Stimulated activated naive CD4-positive, alpha-beta T cell treated with Interleukin-2 at 50 U/mL for 16 hours (primary cell): ENCODE results near the gene GABRB3.

Experiments used
- DNase-seq: peaks from one replicate; lab custom pipeline; 2025; lab: John Stamatoyannopoulos, UW

GABRB3 gene

GRCh38 chr15:26676115-26676514 lies 96.8 kb downstream of the GABRB3 start:
- no peak for DNase-seq

GRCh38 chr15:26674467-26674866 lies 98.4 kb downstream of the GABRB3 start:
- no peak for DNase-seq

- no peak for DNase-seq
These were observed 99.4 kb downstream of the GABRB3 start for GRCh38 chr15:26673445-26673844.

- no peak for DNase-seq
These were observed 102.8 kb downstream of the GABRB3 start for GRCh38 chr15:26670116-26670515.

GRCh38 chr15:26667222-26667988 lies 105.5 kb downstream of the GABRB3 start:
- no peak for DNase-seq

GRCh38 chr15:26665957-26666791 lies 106.7 kb downstream of the GABRB3 start:
- no peak for DNase-seq

GRCh38 chr15:26662283-26662682 lies 110.6 kb downstream of the GABRB3 start:
- DNase-seq, result no peak

- DNase-seq, result no peak
These were observed 111.1 kb downstream of the GABRB3 start for GRCh38 chr15:26661748-26662147.

GRCh38 chr15:26661107-26661506 lies 111.8 kb downstream of the GABRB3 start:
- DNase-seq, result no peak

- no peak for DNase-seq
These were observed 112.6 kb downstream of the GABRB3 start for GRCh38 chr15:26660241-26660640.

- DNase-seq, result no peak
These were observed 114.6 kb downstream of the GABRB3 start for GRCh38 chr15:26658290-26658689.

GRCh38 chr15:26656080-26656479 lies 116.8 kb downstream of the GABRB3 start:
- DNase-seq, result no peak

GRCh38 chr15:26651909-26652308 lies 121.0 kb downstream of the GABRB3 start:
- no peak for DNase-seq

- DNase-seq, result no peak
These were observed 124.2 kb downstream of the GABRB3 start for GRCh38 chr15:26648676-26649075.

- DNase-seq, result no peak
These were observed 127.9 kb downstream of the GABRB3 start for GRCh38 chr15:26644948-26645347.

- no peak for DNase-seq
These were observed 131.7 kb downstream of the GABRB3 start for GRCh38 chr15:26641144-26641543.

- DNase-seq, result no peak
These were observed 132.3 kb downstream of the GABRB3 start for GRCh38 chr15:26640601-26641000.

GRCh38 chr15:26639966-26640365 lies 132.9 kb downstream of the GABRB3 start:
- no peak for DNase-seq

GRCh38 chr15:26635614-26636013 lies 137.3 kb downstream of the GABRB3 start:
- no peak for DNase-seq

- no peak for DNase-seq
These were observed 137.8 kb downstream of the GABRB3 start for GRCh38 chr15:26635105-26635504.

GRCh38 chr15:26634319-26634718 lies 138.5 kb downstream of the GABRB3 start:
- DNase-seq, result no peak

GRCh38 chr15:26632500-26632899 lies 140.4 kb downstream of the GABRB3 start:
- no peak for DNase-seq

- DNase-seq, result no peak
These were observed 141.0 kb downstream of the GABRB3 start for GRCh38 chr15:26631894-26632293.
